OCI-LY7 (cell line): ENCODE measurements around the gene MRRF.
A peak's percentile ranks its signal among the peaks of the same experiment; 100 is the strongest.

Source experiments
- EZH2phosphoT487 ChIP-seq: fragments of 200-600 bp; sonication (generic); IDR thresholded peaks from 2 replicates; pipeline ENCODE4 v1.6.1; 2018; ENCODE audit warnings: low read depth, borderline replicate concordance, mild to moderate bottlenecking, mixed run types, antibody characterized with exemption, low read length, moderate library complexity, mixed read lengths
- TF ChIP-seq, protein P1 (sequence below): fragments of 200-600 bp; sonication (generic); conservative IDR thresholded peaks from 2 replicates; pipeline ENCODE4 v1.5.1; 2014; ENCODE audit warnings: mild to moderate bottlenecking, antibody characterized with exemption, low read length, moderate library complexity, mixed read lengths

DNA sequence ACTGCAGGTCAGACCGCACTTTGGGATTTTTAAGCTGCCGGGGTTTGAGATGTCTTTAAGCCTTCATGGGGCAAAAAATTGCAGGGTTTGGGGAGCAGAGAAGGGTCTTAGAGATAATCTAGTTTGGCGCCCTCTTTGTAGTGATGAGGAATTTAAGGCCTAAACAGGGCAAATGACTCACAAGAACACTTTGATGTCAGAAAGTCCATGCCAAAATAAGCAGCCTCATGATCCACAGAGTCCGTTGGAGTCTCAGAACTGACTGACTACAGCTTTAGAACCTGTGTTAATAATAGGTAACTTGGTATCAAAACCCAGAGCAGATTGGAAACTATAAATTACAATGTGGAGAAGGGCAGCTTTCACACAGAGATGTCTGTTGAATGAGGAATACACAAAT, 70.2 kb downstream of the MRRF start:
- TF ChIP-seq, protein P1, sequence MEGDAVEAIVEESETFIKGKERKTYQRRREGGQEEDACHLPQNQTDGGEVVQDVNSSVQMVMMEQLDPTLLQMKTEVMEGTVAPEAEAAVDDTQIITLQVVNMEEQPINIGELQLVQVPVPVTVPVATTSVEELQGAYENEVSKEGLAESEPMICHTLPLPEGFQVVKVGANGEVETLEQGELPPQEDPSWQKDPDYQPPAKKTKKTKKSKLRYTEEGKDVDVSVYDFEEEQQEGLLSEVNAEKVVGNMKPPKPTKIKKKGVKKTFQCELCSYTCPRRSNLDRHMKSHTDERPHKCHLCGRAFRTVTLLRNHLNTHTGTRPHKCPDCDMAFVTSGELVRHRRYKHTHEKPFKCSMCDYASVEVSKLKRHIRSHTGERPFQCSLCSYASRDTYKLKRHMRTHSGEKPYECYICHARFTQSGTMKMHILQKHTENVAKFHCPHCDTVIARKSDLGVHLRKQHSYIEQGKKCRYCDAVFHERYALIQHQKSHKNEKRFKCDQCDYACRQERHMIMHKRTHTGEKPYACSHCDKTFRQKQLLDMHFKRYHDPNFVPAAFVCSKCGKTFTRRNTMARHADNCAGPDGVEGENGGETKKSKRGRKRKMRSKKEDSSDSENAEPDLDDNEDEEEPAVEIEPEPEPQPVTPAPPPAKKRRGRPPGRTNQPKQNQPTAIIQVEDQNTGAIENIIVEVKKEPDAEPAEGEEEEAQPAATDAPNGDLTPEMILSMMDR: 0 out of 2 replicates have a peak, but pooled peaks have one; percentile 16
- no peak for TF ChIP-seq EZH2phosphoT487
